Gastroesophageal sphincter (tissue), 4 donors: Measurements from ENCODE around the gene DNPH1. TPM values are rescaled to one million over a fixed set of nuclear protein-coding genes. Genes with fewer than 3 reads are reported as not detected.

Experiments used
- ATAC-seq: fragments of 150-250 bp; one replicate; pipeline ENCODE4 v1.9.1; 2016; ENCODE audit warnings: mild to moderate bottlenecking, moderate library complexity
- H3K27ac ChIP-seq, 4 donors: fragments of 200-600 bp; sonication (generic) in 3 of 4; 1 replicate in 3 of 4; 2 replicates in 1 of 4; pipeline ENCODE4 v1.5.1; 2016 to 2019
- H3K27me3 ChIP-seq: fragments of 200-600 bp; sonication (generic); one replicate; pipeline ENCODE4 v1.5.1; 2019
- H3K36me3 ChIP-seq, 2 donors: fragments of 200-600 bp; sonication (generic); one replicate each; pipeline ENCODE4 v1.5.1; 2019; ENCODE audit warnings: control low read depth in 1 of 2
- H3K4me1 ChIP-seq, 3 donors: fragments of 200-600 bp; sonication (generic); 1 replicate in 2 of 3; 2 replicates in 1 of 3; pipeline ENCODE4 v1.5.1; 2016 to 2019; ENCODE audit warnings: control low read depth in 2 of 3
- H3K4me3 ChIP-seq, 2 donors: fragments of 200-600 bp; sonication (generic); one replicate each; pipeline ENCODE4 v1.5.1; 2019; ENCODE audit warnings: mild to moderate bottlenecking in 1 of 2, moderate library complexity in 1 of 2
- H3K9me3 ChIP-seq, 3 donors: fragments of 200-600 bp; sonication (generic); one replicate each; pipeline ENCODE4 v1.5.1; 2017 to 2019; ENCODE audit warnings: control low read depth in 2 of 3
- EP300 ChIP-seq: sonication (generic); formaldehyde crosslinking; IDR thresholded peaks from one replicate; pipeline ENCODE4 v1.6.1; 2017; ENCODE audit warnings: antibody characterized with exemption, mild to moderate bottlenecking
- POLR2A ChIP-seq, 2 donors: fragments of 450-650 bp; IDR thresholded peaks; one replicate each; pipeline ENCODE4 v1.6.1; 2017; ENCODE audit warnings: antibody characterized with exemption in 2 of 2, mild to moderate bottlenecking in 2 of 2, moderate library complexity in 1 of 2
- POLR2AphosphoS5 ChIP-seq: sonication (generic); formaldehyde crosslinking; IDR thresholded peaks from one replicate; pipeline ENCODE4 v1.6.1; 2017; ENCODE audit warnings: antibody characterized with exemption
- WGBS, 2 donors: methylation state at CpG; one replicate each; pipeline ENCODE4 v1.1.5; 2018; ENCODE audit warnings: low coverage in 1 of 2; 5-methylcytosine and 5-hydroxymethylcytosine counted together
- total RNA-seq, 4 donors: library from RNA; depleted of rRNA; stranded (reverse); fragments of >200 nt; gene quantifications; one replicate each; pipeline ENCODE4 v1.1.0, GENCODE V29; 2016
- TF ChIP-seq, protein P1 (sequence below), 4 experiments: fragments of 200-600 bp in 2 of 4; fragments of 450-650 bp in 2 of 4; sonication (generic) in 1 of 4; IDR thresholded peaks; one replicate each; pipeline ENCODE4 v1.5.1; 2017 to 2019; ENCODE audit warnings: antibody characterized with exemption in 4 of 4, mild to moderate bottlenecking in 2 of 4, moderate library complexity in 2 of 4

DNPH1 gene
- total RNA-seq, 4 donors from 2014 or later: 66.5 to 95.0 (median 86.6) TPM

GRCh38 chr6:43263314-43264178, 34.3 kb upstream of the DNPH1 start:
- Histone ChIP-seq H3K9me3 (no peaks in the 10 kb centered on the region), H3K36me3 (no peaks in the 10 kb centered on the region), H3K27ac (no peak overlapping the region), H3K4me3 (no peak overlapping the region), H3K4me1 (peaks cover 0 to 11% (median 0%) of the 10 kb centered on the region in 3 donors), H3K27me3 (peaks cover 8% of the 10 kb centered on the region)
- WGBS, 2 donors: 13 to 89% methylated on average over 3 of the region's 12 CpGs
- ATAC-seq: peak; percentile 78
- TF ChIP-seq, protein P1, sequence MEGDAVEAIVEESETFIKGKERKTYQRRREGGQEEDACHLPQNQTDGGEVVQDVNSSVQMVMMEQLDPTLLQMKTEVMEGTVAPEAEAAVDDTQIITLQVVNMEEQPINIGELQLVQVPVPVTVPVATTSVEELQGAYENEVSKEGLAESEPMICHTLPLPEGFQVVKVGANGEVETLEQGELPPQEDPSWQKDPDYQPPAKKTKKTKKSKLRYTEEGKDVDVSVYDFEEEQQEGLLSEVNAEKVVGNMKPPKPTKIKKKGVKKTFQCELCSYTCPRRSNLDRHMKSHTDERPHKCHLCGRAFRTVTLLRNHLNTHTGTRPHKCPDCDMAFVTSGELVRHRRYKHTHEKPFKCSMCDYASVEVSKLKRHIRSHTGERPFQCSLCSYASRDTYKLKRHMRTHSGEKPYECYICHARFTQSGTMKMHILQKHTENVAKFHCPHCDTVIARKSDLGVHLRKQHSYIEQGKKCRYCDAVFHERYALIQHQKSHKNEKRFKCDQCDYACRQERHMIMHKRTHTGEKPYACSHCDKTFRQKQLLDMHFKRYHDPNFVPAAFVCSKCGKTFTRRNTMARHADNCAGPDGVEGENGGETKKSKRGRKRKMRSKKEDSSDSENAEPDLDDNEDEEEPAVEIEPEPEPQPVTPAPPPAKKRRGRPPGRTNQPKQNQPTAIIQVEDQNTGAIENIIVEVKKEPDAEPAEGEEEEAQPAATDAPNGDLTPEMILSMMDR (IDR thresholded peaks at IDR 0.05): peak in 3 of 4 experiments; percentile 58 to 86 (median 74)
- no peak for TF ChIP-seq POLR2AphosphoS5

- TF ChIP-seq POLR2A (IDR thresholded peaks at IDR 0.05) (no peak), EP300 (no peak), POLR2AphosphoS5 (no peak)
- TF ChIP-seq, protein P1 (IDR thresholded peaks at IDR 0.05): no peak
- H3K4me3 ChIP-seq: no peak overlapping the region
- WGBS, 2 donors: 80% methylated on average over 1 of the region's 39 CpGs; no CpG with 5 or more reads in 1 of the 2 donors
Measured at GRCh38 chr6:43262780-43263313, 33.6 kb upstream of the DNPH1 start.

DNA sequence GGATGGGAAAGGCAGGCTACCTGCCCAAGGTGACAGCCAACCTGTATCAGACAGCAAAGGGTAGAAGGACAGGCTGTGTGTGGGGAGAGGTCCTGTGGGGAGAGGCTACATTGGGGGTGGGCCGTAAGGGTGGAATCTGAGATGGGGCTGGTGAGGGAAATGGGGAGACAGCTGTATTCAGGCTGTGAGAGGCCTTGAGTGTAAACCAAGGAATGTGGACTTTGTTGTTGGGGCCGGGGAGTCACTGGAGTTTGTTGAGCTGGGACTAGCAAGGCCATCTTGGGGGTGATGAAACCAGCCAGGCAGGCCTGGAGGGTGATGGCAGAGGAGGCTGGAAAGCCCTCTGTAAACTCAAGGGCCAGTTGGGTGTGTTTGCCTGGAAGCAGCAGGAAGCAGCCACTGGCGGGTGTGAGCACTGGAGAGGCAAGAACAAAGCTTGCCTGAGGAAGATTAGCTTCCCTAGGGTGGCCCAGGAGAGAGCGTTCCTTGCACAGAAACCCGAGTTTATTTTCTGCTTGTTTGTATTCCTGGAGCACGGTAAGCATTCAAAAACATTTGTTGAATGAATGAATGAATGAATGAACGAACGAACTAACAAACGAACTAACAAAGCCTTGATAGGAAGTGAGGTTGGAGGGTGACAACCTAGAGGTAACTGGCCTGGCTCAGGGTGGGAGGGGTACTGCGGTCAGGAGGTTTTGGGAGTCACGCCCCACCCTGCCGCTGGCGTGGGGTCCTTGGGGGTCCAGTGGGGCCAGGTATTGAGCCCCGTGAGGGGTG, 32.9 kb upstream of the DNPH1 start:
- no peak overlapping the region for H3K27ac ChIP-seq
- H3K27me3 ChIP-seq: peaks cover 15% of the 10 kb centered on the region
- no peak for TF ChIP-seq POLR2A (IDR thresholded peaks at IDR 0.05)
- TF ChIP-seq EP300: no peak
- TF ChIP-seq POLR2AphosphoS5: no peak
- TF ChIP-seq, protein P1 (IDR thresholded peaks at IDR 0.05): no peak
- H3K4me1 ChIP-seq: no peaks in the 10 kb centered on the region
- H3K36me3 ChIP-seq: no peaks in the 10 kb centered on the region
- no peaks in the 10 kb centered on the region for H3K9me3 ChIP-seq
- no peak for ATAC-seq
- 72 to 85% methylated on average over 10 to 11 of the region's 14 CpGs for WGBS, 2 donors
- no peak overlapping the region for H3K4me3 ChIP-seq

More at GRCh38 chr6:43262780-43263313, 33.6 kb upstream of the DNPH1 start:
- peaks cover 10% of the 10 kb centered on the region for H3K27me3 ChIP-seq
- no peaks in the 10 kb centered on the region for H3K36me3 ChIP-seq
- no peak for ATAC-seq
- H3K9me3 ChIP-seq: no peaks in the 10 kb centered on the region
- H3K27ac ChIP-seq: no peak overlapping the region
- H3K4me1 ChIP-seq: peaks cover 0 to 4% (median 0%) of the 10 kb centered on the region in 3 donors

DNA sequence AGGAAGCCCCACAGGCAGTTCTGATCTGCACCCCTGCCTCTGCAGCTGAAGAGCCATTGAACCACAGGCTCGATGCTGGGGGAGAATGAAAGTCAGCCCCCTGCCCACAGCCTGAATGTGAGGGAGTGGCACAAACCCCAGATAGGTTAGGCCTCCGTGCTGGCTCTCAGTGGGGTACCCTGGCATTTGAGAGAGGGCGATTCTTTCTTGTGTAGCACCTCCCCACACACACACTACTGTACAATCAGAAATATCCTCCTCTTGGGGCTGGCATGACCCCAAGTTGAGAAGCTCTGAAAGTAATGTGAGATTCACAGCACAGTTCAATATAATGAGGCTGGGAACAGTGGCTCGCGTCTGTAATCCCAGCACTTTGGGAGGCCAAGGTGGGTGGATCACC, 31.9 kb upstream of the DNPH1 start:
- TF ChIP-seq EP300 (no peak), POLR2AphosphoS5 (no peak), POLR2A (IDR thresholded peaks at IDR 0.05) (no peak)
- TF ChIP-seq, protein P1 (IDR thresholded peaks at IDR 0.05): no peak
- Histone ChIP-seq H3K27me3 (peaks cover 21% of the 10 kb centered on the region), H3K9me3 (no peaks in the 10 kb centered on the region), H3K4me1 (no peaks in the 10 kb centered on the region), H3K36me3 (no peaks in the 10 kb centered on the region), H3K27ac (no peak overlapping the region), H3K4me3 (no peak overlapping the region)
- WGBS, 2 donors: 74 to 100% methylated on average over 2 to 5 of the region's 5 CpGs
- ATAC-seq: no peak
